ENCODE data around the gene FHIP1A.

DNA sequence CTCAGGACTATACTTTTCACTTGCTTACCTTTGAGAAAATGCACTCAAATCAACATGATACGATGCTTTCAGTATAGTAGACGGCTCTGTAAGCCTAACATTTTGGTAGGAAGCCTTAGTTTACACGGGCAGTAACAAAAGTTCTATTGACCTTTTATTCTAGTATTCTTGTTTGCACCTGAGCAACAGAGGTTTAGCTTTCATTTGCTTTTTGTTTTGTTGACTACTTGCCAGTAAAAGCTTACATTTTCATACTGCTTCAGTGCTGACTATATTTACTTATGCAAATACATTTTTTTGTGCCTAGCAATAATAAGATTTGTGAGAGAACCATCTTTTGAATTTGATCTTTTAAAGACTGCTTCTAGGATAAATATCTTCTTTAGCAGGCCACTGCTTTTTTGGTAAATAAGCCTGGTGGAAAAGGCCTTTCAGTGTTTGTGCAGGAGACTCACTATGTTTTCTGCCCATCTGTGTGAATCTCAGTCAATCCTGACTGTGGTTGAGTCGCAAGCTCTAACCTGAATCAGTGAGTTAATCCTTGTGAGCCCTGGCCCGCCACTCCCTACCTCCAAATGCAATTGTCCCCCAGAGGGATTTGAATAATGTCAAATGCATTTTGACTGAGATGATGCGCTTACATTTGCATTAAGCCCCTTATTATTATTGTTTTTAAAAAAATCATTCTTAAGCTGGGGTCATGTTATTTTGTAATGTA, 21.9 kb downstream of the FHIP1A start:
- TF ChIP-seq, protein P1, sequence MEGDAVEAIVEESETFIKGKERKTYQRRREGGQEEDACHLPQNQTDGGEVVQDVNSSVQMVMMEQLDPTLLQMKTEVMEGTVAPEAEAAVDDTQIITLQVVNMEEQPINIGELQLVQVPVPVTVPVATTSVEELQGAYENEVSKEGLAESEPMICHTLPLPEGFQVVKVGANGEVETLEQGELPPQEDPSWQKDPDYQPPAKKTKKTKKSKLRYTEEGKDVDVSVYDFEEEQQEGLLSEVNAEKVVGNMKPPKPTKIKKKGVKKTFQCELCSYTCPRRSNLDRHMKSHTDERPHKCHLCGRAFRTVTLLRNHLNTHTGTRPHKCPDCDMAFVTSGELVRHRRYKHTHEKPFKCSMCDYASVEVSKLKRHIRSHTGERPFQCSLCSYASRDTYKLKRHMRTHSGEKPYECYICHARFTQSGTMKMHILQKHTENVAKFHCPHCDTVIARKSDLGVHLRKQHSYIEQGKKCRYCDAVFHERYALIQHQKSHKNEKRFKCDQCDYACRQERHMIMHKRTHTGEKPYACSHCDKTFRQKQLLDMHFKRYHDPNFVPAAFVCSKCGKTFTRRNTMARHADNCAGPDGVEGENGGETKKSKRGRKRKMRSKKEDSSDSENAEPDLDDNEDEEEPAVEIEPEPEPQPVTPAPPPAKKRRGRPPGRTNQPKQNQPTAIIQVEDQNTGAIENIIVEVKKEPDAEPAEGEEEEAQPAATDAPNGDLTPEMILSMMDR (IDR thresholded peaks at IDR 0.05), result no peak
- TF ChIP-seq POLR2A (IDR thresholded peaks at IDR 0.05), result no peak
